Measurements from ENCODE around the gene SORL1. TPM values are rescaled to one million over a fixed set of nuclear protein-coding genes. Genes with fewer than 3 reads are reported as not detected.
A peak's percentile ranks its signal among the peaks of the same experiment; 100 is the strongest.

Gene SORL1
- total RNA-seq, 1 donor from 2014 or later: 28.4 TPM

DNA sequence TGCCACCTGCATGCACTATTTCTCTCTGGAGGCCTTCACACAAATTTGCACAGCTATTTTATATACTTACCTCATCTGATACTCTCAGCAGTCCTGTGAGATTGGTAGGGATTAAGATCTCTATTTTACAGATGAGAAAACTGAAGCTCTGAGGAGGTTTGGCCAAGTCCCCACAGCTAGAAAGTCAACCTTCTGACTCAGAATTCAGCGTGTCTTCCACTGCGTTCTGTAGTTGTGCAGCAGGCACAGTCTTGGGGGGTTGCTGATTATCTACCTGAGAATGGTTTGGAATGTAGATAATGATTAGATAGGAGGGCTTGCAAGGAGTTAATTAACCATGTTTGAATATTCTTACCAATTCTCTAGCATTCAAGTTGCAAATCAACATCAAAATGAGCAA, 2.5 kb upstream of the SORL1 start:
- DNase-seq: peak; percentile 70
- intact Hi-C loops (cut with micrococcal nuclease): loop anchor here (1.0 to 5.0 kb wide), 4 partner anchors 17 to 141 kb away; no protein-coding TSS in a partner anchor
- peak overlapping the region; percentile 91 for H3K27ac Mint-ChIP-seq
- peaks cover 25% of the 10 kb centered on the region for H3K36me3 Mint-ChIP-seq (ENCODE audit: low read depth)
- H3K27me3 Mint-ChIP-seq: no peaks in the 10 kb centered on the region
- H3K9me3 Mint-ChIP-seq: no peaks in the 10 kb centered on the region
- peak overlapping the region; percentile 93 for H3K4me3 Mint-ChIP-seq
- H3K4me1 Mint-ChIP-seq: peaks cover 79% of the 10 kb centered on the region

DNA sequence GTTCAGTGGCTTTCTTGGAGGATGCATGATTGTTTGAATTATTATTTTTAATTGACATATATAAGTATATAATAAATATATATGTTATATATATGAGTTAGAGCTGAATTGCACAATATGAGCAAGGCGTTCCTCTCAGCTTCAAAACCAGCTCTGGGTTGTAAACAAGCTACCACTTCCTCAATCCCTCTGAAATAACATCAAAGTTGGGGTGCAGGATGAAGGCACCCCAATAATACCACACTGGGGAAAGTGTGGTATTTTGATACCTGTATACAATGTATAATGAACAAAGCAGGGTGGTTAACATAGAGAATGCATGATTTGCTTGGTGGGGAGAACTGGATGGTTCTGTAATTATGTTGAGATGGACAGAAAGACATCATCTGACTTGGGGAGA, 1.7 kb upstream of the SORL1 start:
- Mint-ChIP-seq H3K27me3 (no peaks in the 10 kb centered on the region), H3K4me1 (peaks cover 81% of the 10 kb centered on the region), H3K4me3 (peak overlapping the region; percentile 93), H3K36me3 (ENCODE audit: low read depth) (peaks cover 30% of the 10 kb centered on the region), H3K9me3 (no peaks in the 10 kb centered on the region), H3K27ac (peak overlapping the region; percentile 91)
- intact Hi-C loops (cut with micrococcal nuclease): loop anchor here (2.0 to 5.0 kb wide), 3 partner anchors 30 to 140 kb away; no protein-coding TSS in a partner anchor
- peak; percentile 83 for DNase-seq

- DNase-seq: peak; percentile 77
- Mint-ChIP-seq H3K36me3 (ENCODE audit: low read depth) (peaks cover 28% of the 10 kb centered on the region), H3K27ac (peak overlapping the region; percentile 83), H3K4me1 (peaks cover 77% of the 10 kb centered on the region), H3K27me3 (no peaks in the 10 kb centered on the region), H3K9me3 (no peaks in the 10 kb centered on the region), H3K4me3 (peak overlapping the region; percentile 93)
- intact Hi-C loops (cut with micrococcal nuclease): loop anchor here (2.0 to 5.0 kb wide), 3 partner anchors 31 to 139 kb away; no protein-coding TSS in a partner anchor
Measured at GRCh38 chr11:121451178-121451985, 732 bp upstream of the SORL1 start.

- H3K9me3 Mint-ChIP-seq: no peaks in the 10 kb centered on the region
- H3K36me3 Mint-ChIP-seq (ENCODE audit: low read depth): peaks cover 31% of the 10 kb centered on the region
- no peaks in the 10 kb centered on the region for H3K27me3 Mint-ChIP-seq
- H3K4me1 Mint-ChIP-seq: peaks cover 76% of the 10 kb centered on the region
- DNase-seq: peak; percentile 87
- H3K27ac Mint-ChIP-seq: peak within 1 kb of the TSS; percentile 99
- H3K4me3 Mint-ChIP-seq: peak within 1 kb of the TSS; percentile 93
- intact Hi-C loops (cut with micrococcal nuclease): loop anchor here (1.0 to 5.0 kb wide), 3 partner anchors 12 to 85 kb away; no protein-coding TSS in a partner anchor
Measured at GRCh38 chr11:121452609-121453150, 566 bp downstream of the SORL1 start, which contains the start of gene SORL1-AS1. TSS of gene SORL1-AS1 (minus strand) at chr11:121452967.

DNA sequence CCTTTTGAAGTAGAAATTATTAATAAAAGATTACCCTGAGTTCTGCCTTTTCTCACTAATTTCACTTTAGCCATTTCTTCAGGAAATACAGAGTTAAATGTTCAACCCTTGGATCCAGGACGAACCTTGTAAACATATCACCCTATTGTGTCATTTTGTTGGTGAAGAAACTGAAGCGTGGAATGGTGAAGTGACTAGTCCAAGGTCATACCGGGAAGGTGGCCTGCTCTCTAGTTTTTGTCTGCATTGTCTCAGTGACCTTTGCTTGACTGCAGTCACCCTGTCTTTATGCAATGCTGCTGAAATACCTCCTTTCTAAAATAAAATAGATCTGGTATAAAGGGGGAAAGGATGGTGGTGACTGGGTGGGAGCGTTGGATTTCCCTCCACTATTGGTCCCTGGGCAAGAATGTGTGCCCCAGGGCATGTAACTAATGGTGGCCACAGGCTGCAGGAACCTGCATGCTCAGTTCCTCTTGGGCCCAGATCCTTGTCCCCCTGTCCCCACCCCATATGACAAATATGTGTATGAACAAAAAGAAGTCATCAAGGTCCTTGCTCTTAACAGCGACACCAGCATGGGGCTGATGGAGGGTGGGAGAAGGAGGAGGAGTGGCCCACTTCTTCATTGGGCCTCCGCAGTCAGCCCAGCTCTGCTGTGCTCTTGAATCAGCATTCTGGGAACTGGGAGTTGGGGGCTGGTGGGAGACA, 1.6 kb downstream of the SORL1 start:
- Mint-ChIP-seq H3K27ac (peak overlapping the region; percentile 99), H3K9me3 (no peaks in the 10 kb centered on the region), H3K27me3 (no peaks in the 10 kb centered on the region), H3K36me3 (ENCODE audit: low read depth) (peaks cover 37% of the 10 kb centered on the region), H3K4me1 (peaks cover 76% of the 10 kb centered on the region), H3K4me3 (peak overlapping the region; percentile 93)
- no peak for DNase-seq
- intact Hi-C loops (cut with micrococcal nuclease): loop anchor here (1.0 to 5.0 kb wide), 2 partner anchors 11 to 84 kb away; no protein-coding TSS in a partner anchor

GRCh38 chr11:121455115-121455514, 3.0 kb downstream of the SORL1 start:
- H3K9me3 Mint-ChIP-seq: no peaks in the 10 kb centered on the region
- intact Hi-C loops (cut with micrococcal nuclease): no loop called here
- H3K27ac Mint-ChIP-seq: peak overlapping the region; percentile 99
- no peak for DNase-seq
- H3K36me3 Mint-ChIP-seq (ENCODE audit: low read depth): peaks cover 42% of the 10 kb centered on the region
- H3K27me3 Mint-ChIP-seq: no peaks in the 10 kb centered on the region
- H3K4me1 Mint-ChIP-seq: peaks cover 76% of the 10 kb centered on the region
- peak overlapping the region; percentile 93 for H3K4me3 Mint-ChIP-seq

DNA sequence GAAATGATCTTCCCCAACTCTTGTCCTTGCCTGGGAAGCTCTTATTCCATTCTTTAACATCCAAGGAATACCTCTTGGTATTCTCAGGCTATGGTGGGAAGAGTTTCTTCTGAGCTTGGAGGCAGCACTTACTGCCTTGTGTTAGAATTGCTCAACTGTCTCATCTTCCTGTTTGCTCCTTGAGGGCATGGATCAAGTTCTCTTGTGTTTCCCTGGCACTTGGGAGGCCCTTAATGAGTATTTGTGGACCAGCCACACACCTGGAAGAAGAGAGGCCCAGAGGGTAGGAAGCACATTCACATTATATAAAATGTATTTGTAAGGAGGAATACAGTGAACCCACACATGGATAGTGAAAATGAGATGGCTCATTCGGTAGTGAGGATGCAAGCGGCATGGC, 4.0 kb downstream of the SORL1 start:
- H3K9me3 Mint-ChIP-seq: no peaks in the 10 kb centered on the region
- peak overlapping the region; percentile 39 for H3K4me3 Mint-ChIP-seq
- no peaks in the 10 kb centered on the region for H3K27me3 Mint-ChIP-seq
- no peak for DNase-seq
- intact Hi-C loops (cut with micrococcal nuclease): no loop called here
- peak overlapping the region; percentile 70 for H3K27ac Mint-ChIP-seq
- H3K4me1 Mint-ChIP-seq: peaks cover 75% of the 10 kb centered on the region
- H3K36me3 Mint-ChIP-seq (ENCODE audit: low read depth): peaks cover 39% of the 10 kb centered on the region

- intact Hi-C loops (cut with micrococcal nuclease): no loop called here
- H3K27ac Mint-ChIP-seq: peak overlapping the region; percentile 3
Measured at GRCh38 chr11:121456816-121457431, 4.8 kb downstream of the SORL1 start.

GRCh38 chr11:121458551-121458950, 6.4 kb downstream of the SORL1 start:
- Mint-ChIP-seq H3K9me3 (no peaks in the 10 kb centered on the region), H3K4me1 (peaks cover 87% of the 10 kb centered on the region), H3K36me3 (ENCODE audit: low read depth) (peaks cover 41% of the 10 kb centered on the region), H3K4me3 (peak overlapping the region; percentile 44), H3K27ac (peak overlapping the region; percentile 31), H3K27me3 (no peaks in the 10 kb centered on the region)
- DNase-seq: no peak
- intact Hi-C loops (cut with micrococcal nuclease): no loop called here

More at GRCh38 chr11:121456816-121457431, 4.8 kb downstream of the SORL1 start:
- Mint-ChIP-seq H3K36me3 (ENCODE audit: low read depth) (peaks cover 42% of the 10 kb centered on the region), H3K4me3 (peak overlapping the region; percentile 7), H3K9me3 (no peaks in the 10 kb centered on the region), H3K27me3 (no peaks in the 10 kb centered on the region), H3K4me1 (peaks cover 79% of the 10 kb centered on the region)
- DNase-seq: no peak

- peak overlapping the region; percentile 80 for H3K27ac Mint-ChIP-seq
- H3K4me1 Mint-ChIP-seq: peaks cover 87% of the 10 kb centered on the region
- peak overlapping the region; percentile 44 for H3K4me3 Mint-ChIP-seq
- H3K9me3 Mint-ChIP-seq: no peaks in the 10 kb centered on the region
- intact Hi-C loops (cut with micrococcal nuclease): loop anchor here (5.0 kb wide), 1 partner anchor 137 kb away; no protein-coding TSS in a partner anchor
- no peaks in the 10 kb centered on the region for H3K27me3 Mint-ChIP-seq
- peak; percentile 76 for DNase-seq
- H3K36me3 Mint-ChIP-seq (ENCODE audit: low read depth): peaks cover 38% of the 10 kb centered on the region
Measured at GRCh38 chr11:121459413-121460017, 7.4 kb downstream of the SORL1 start.

GRCh38 chr11:121460941-121461514, 8.9 kb downstream of the SORL1 start:
- peak overlapping the region; percentile 27 for H3K27ac Mint-ChIP-seq
- intact Hi-C loops (cut with micrococcal nuclease): loop anchor here (5.0 kb wide), 1 partner anchor 139 kb away; no protein-coding TSS in a partner anchor
- H3K27me3 Mint-ChIP-seq: no peaks in the 10 kb centered on the region
- DNase-seq: no peak
- H3K4me3 Mint-ChIP-seq: peak overlapping the region; percentile 11
- no peaks in the 10 kb centered on the region for H3K9me3 Mint-ChIP-seq
- H3K4me1 Mint-ChIP-seq: peaks cover 90% of the 10 kb centered on the region
- H3K36me3 Mint-ChIP-seq (ENCODE audit: low read depth): peaks cover 30% of the 10 kb centered on the region

- no peaks in the 10 kb centered on the region for H3K9me3 Mint-ChIP-seq
- no peak for DNase-seq
- no peaks in the 10 kb centered on the region for H3K27me3 Mint-ChIP-seq
- peaks cover 91% of the 10 kb centered on the region for H3K4me1 Mint-ChIP-seq
- peak overlapping the region; percentile 99 for H3K27ac Mint-ChIP-seq
- H3K36me3 Mint-ChIP-seq (ENCODE audit: low read depth): peaks cover 25% of the 10 kb centered on the region
- peak overlapping the region; percentile 48 for H3K4me3 Mint-ChIP-seq
- intact Hi-C loops (cut with micrococcal nuclease): loop anchor here (5.0 kb wide), 1 partner anchor 140 kb away; no protein-coding TSS in a partner anchor
Measured at GRCh38 chr11:121461843-121462242, 9.7 kb downstream of the SORL1 start.

All from activated CD4-positive, alpha-beta T cell treated with anti-CD3 and anti-CD28 coated beads, Interleukin-2, amount 10 ng/mL, durations not matched to agents 24 days and 14 days (primary cell).